Measurements from ENCODE around the gene ZNF746.

DNA sequence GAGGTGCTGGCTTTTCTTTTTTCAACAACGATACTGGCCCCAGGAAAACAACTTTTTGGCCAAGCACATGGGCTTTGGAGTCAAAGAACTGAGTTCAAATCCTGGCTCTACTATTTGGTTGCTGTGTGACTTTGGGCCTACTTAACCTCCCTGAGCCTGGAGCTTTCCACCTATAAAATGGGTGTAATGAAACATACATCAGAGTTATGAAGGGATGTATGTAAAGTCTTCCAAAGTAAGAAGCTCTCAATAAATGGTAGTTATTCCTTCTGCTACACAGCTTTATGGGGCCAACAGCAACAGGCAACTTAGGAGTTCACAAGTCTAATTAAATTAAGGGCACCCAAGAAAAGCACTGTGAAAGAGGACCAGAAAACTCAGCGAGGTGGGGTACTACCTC lies 69.7 kb downstream of the ZNF746 start:
- TF ChIP-seq CEBPB (IDR thresholded peaks at IDR 0.05) (no peak), MAX (IDR thresholded peaks at IDR 0.05) (no peak), USF2 (IDR thresholded peaks at IDR 0.05) (no peak), RAD21 (conservative IDR thresholded peaks at IDR 0.05 in 1 of 2, IDR thresholded peaks at IDR 0.05 in 1 of 2) (no peak), FOXS1 (CRISPR knock-in tag; IDR thresholded peaks at IDR 0.05) (no peak), JUNB (IDR thresholded peaks at IDR 0.05) (no peak)
- TF ChIP-seq, protein P1, sequence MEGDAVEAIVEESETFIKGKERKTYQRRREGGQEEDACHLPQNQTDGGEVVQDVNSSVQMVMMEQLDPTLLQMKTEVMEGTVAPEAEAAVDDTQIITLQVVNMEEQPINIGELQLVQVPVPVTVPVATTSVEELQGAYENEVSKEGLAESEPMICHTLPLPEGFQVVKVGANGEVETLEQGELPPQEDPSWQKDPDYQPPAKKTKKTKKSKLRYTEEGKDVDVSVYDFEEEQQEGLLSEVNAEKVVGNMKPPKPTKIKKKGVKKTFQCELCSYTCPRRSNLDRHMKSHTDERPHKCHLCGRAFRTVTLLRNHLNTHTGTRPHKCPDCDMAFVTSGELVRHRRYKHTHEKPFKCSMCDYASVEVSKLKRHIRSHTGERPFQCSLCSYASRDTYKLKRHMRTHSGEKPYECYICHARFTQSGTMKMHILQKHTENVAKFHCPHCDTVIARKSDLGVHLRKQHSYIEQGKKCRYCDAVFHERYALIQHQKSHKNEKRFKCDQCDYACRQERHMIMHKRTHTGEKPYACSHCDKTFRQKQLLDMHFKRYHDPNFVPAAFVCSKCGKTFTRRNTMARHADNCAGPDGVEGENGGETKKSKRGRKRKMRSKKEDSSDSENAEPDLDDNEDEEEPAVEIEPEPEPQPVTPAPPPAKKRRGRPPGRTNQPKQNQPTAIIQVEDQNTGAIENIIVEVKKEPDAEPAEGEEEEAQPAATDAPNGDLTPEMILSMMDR (IDR thresholded peaks at IDR 0.05), result no peak

Data from A549 (cell line).